ENCODE results near the gene FAM240A. TPM values are rescaled to one million over a fixed set of nuclear protein-coding genes. Genes with fewer than 3 reads are reported as not detected.

The FAM240A gene
- total RNA-seq, 1 donor, result 0.36 TPM

DNA sequence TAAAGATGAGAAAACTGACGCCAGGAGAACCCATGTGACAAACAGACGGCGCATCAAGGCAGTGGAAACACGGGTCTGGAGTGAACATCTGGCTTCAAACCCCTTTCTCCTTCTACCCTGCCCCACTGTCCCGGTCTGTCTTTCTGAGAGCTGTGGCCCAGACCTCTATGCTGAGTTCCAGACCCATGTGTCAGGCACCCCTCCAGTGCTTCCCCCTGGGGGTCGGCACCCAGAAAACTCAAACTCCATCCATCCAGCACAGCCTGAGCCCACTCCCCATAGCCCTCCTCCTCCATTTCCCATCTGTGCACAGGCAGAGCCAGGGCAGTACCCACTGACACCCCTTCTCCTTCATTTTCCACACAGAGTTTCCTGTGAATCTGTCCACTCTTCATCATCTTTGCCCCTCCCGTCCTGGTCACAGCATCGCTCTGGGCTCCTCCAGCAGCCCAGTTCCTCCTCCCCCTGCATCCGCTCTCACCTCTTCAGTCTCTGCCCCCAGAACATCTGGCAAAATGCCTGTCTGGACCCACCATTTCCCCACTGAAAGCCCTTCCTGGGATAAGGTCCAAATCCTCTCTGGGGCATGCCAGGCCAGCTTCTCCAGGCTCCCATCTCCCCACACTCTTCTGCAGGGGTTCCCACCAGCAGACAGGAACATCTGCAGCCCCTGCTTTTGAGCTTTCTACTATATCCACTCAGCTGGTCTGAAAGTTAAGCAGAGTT is 2.9 kb downstream of the FAM240A start:
- peaks cover 51% of the 10 kb centered on the region for H3K27me3 ChIP-seq (ENCODE audit: insufficient read depth, low read length)
- no peaks in the 10 kb centered on the region for H3K9me3 ChIP-seq (ENCODE audit: low read depth, low read length)
- no peak overlapping the region for H3K27ac ChIP-seq (ENCODE audit: low read depth, low read length)

DNA sequence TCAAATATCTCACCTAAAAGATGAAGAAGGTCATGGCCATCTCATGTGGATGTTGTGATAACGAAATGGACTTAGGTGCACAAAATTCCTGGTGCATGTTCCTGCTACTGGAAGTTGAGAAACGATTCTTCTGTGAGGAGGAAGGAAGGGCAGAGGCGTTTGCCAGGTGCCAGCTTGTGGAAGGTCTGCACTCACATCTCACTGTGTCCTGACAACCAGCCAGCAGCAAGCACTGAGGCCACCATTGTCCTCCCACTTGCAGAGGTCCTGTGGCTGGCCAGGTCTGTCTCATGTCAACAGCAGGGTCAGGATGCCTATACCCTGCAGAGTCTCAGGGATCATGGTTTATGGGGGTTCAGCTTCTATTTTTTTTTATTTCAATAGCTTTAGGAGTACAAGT is 3.7 kb downstream of the FAM240A start:
- H3K36me3 ChIP-seq (ENCODE audit: insufficient read depth, low read length), result no peaks in the 10 kb centered on the region
- H3K4me3 ChIP-seq (ENCODE audit: insufficient read depth, low read length), result no peak overlapping the region
- DNase-seq (ENCODE audit: insufficient read length, low spot score, missing footprints), result no peak
- H3K4me1 ChIP-seq (ENCODE audit: insufficient read depth, low read length), result no peaks in the 10 kb centered on the region
- peaks cover 55% of the 10 kb centered on the region for H3K27me3 ChIP-seq (ENCODE audit: insufficient read depth, low read length)
- H3K27ac ChIP-seq (ENCODE audit: low read depth, low read length), result no peak overlapping the region
- H3K79me2 ChIP-seq (ENCODE audit: insufficient read depth, low read length), result no peaks in the 10 kb centered on the region
- no peaks in the 10 kb centered on the region for H4K20me1 ChIP-seq (ENCODE audit: insufficient read depth, low read length)
- no peaks in the 10 kb centered on the region for H3K9me3 ChIP-seq (ENCODE audit: low read depth, low read length)
- no peak overlapping the region for H2AFZ ChIP-seq (ENCODE audit: low read length)
- TF ChIP-seq, protein P1, sequence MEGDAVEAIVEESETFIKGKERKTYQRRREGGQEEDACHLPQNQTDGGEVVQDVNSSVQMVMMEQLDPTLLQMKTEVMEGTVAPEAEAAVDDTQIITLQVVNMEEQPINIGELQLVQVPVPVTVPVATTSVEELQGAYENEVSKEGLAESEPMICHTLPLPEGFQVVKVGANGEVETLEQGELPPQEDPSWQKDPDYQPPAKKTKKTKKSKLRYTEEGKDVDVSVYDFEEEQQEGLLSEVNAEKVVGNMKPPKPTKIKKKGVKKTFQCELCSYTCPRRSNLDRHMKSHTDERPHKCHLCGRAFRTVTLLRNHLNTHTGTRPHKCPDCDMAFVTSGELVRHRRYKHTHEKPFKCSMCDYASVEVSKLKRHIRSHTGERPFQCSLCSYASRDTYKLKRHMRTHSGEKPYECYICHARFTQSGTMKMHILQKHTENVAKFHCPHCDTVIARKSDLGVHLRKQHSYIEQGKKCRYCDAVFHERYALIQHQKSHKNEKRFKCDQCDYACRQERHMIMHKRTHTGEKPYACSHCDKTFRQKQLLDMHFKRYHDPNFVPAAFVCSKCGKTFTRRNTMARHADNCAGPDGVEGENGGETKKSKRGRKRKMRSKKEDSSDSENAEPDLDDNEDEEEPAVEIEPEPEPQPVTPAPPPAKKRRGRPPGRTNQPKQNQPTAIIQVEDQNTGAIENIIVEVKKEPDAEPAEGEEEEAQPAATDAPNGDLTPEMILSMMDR (IDR thresholded peaks at IDR 0.05; ENCODE audit: extremely low read depth, low read depth, low read length), result no peak
- H3K4me2 ChIP-seq (ENCODE audit: insufficient read depth, low read length), result no peak overlapping the region

More for the DNA sequence above, 2.9 kb downstream of the FAM240A start:
- Histone ChIP-seq H3K4me2 (ENCODE audit: insufficient read depth, low read length) (no peak overlapping the region), H3K4me1 (ENCODE audit: insufficient read depth, low read length) (no peaks in the 10 kb centered on the region), H2AFZ (ENCODE audit: low read length) (no peak overlapping the region), H3K79me2 (ENCODE audit: insufficient read depth, low read length) (no peaks in the 10 kb centered on the region), H3K36me3 (ENCODE audit: insufficient read depth, low read length) (no peaks in the 10 kb centered on the region), H3K4me3 (ENCODE audit: insufficient read depth, low read length) (no peak overlapping the region), H4K20me1 (ENCODE audit: insufficient read depth, low read length) (no peaks in the 10 kb centered on the region)
- TF ChIP-seq, protein P1 (IDR thresholded peaks at IDR 0.05; ENCODE audit: extremely low read depth, low read depth, low read length), result no peak
- DNase-seq (ENCODE audit: insufficient read length, low spot score, missing footprints), result no peak

DNA sequence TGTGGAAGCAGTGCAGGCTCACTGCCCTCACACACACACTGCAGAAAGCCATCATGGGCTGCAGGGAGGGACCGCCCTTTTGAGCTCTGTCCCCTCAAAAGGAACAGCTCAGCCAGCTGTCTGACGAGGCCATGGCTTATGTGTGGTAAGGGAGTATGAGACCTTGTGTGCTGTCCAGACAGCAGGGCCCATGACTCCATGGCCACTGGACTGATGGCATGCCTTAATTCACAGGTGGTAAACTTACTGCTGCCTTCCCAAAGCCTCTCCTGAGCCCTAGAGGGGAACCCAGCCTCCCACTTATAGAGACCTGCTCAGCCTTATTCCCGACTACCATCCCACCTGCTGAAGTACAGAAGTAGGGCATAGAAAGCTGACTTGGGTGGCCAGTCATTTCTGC is 5.6 kb downstream of the FAM240A start:
- Histone ChIP-seq H3K4me2 (ENCODE audit: insufficient read depth, low read length) (no peak overlapping the region), H3K27me3 (ENCODE audit: insufficient read depth, low read length) (peaks cover 49% of the 10 kb centered on the region)
- TF ChIP-seq, protein P1 (IDR thresholded peaks at IDR 0.05; ENCODE audit: extremely low read depth, low read depth, low read length), result no peak

DNA sequence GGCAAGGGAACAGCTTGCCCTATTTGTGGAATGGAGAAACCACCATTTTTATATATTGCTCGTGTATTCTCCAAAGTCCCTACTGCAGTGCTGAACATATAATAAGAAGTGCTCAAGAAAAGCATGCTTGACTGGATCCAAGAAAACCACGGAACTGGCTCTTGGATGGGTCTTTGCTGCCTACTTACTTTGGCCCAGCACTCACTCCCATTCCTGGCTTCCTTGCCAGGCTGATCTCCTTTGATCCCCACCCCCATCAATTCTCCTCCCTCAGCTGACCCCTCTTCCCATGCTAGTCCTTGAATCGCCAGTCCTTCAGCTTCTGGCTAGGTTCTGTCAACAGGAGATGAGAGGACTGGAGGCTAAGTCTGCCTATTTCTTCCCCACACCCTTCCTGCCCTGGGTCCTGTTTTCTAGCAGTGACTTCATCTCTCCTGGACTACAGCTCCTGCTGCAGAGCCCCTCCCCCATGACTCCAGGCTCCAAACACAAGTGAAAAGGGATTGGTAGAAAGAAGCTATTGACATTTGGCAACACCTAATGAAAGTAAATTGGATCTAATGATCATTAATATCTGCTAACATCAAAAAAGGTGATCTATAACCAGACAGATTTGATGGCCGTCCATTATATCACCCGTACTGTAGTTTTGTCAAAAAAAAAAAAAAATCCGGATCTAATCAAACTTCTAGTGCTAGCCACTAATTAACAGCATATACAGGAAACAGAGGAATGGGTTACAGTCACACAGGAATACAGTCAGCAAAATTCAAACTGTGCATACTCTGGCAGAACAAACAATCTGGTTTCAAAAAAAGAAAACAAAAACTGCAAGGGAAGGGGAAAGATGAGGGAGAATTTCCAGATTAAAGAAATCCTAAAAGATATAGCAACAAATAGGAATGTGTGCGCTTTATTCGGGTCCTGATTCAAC is 7.8 kb downstream of the FAM240A start:
- Histone ChIP-seq H3K4me3 (ENCODE audit: insufficient read depth, low read length) (no peak overlapping the region), H2AFZ (ENCODE audit: low read length) (no peak overlapping the region)

More for the DNA sequence above, 5.6 kb downstream of the FAM240A start:
- Histone ChIP-seq H3K9me3 (ENCODE audit: low read depth, low read length) (no peaks in the 10 kb centered on the region), H3K79me2 (ENCODE audit: insufficient read depth, low read length) (no peaks in the 10 kb centered on the region), H3K36me3 (ENCODE audit: insufficient read depth, low read length) (no peaks in the 10 kb centered on the region), H3K4me3 (ENCODE audit: insufficient read depth, low read length) (no peak overlapping the region), H3K27ac (ENCODE audit: low read depth, low read length) (no peak overlapping the region), H4K20me1 (ENCODE audit: insufficient read depth, low read length) (no peaks in the 10 kb centered on the region), H3K4me1 (ENCODE audit: insufficient read depth, low read length) (no peaks in the 10 kb centered on the region), H2AFZ (ENCODE audit: low read length) (no peak overlapping the region)
- no peak for DNase-seq (ENCODE audit: insufficient read length, low spot score, missing footprints)

More for the DNA sequence above, 7.8 kb downstream of the FAM240A start:
- TF ChIP-seq, protein P1 (IDR thresholded peaks at IDR 0.05; ENCODE audit: extremely low read depth, low read depth, low read length), result no peak
- Histone ChIP-seq H3K4me2 (ENCODE audit: insufficient read depth, low read length) (no peak overlapping the region), H4K20me1 (ENCODE audit: insufficient read depth, low read length) (no peaks in the 10 kb centered on the region), H3K9me3 (ENCODE audit: low read depth, low read length) (no peaks in the 10 kb centered on the region), H3K4me1 (ENCODE audit: insufficient read depth, low read length) (no peaks in the 10 kb centered on the region), H3K27ac (ENCODE audit: low read depth, low read length) (no peak overlapping the region), H3K79me2 (ENCODE audit: insufficient read depth, low read length) (no peaks in the 10 kb centered on the region), H3K36me3 (ENCODE audit: insufficient read depth, low read length) (no peaks in the 10 kb centered on the region), H3K27me3 (ENCODE audit: insufficient read depth, low read length) (peaks cover 43% of the 10 kb centered on the region)
- DNase-seq (ENCODE audit: insufficient read length, low spot score, missing footprints), result no peak
